CD4-positive, alpha-beta memory T cell (primary cell): ENCODE data around the gene VLDLR. TPM values are rescaled to one million over a fixed set of nuclear protein-coding genes. Genes with fewer than 3 reads are reported as not detected.

Source experiments
- CTCF ChIA-PET: fragments of 350-600 bp; sonication (Branson Sonifier 250); formaldehyde crosslinking; loops from one replicate; lab custom pipeline; 2021; ENCODE audit warnings: inconsistent platforms; ENCODE audit not compliant: partially characterized antibody; lab: Charles Lee
- POLR2A ChIA-PET: fragments of 350-600 bp; sonication (Branson Sonifier 250); formaldehyde crosslinking; loops from one replicate; lab custom pipeline; 2021; ENCODE audit not compliant: partially characterized antibody; lab: Charles Lee
- DNase-seq, 5 donors: peaks; one replicate each; pipeline versions ENCODE4 v3.0.0 to v3.0.0-alpha.2; 2020 to 2022; ENCODE audit warnings: mixed read lengths in 1 of 5
- H3K27ac ChIP-seq: one replicate; pipeline ENCODE4 v1.7.0; 2013; ENCODE audit warnings: low read depth, low read length
- H3K27me3 ChIP-seq: 2 replicates; pipeline ENCODE4 v1.7.0; 2013; ENCODE audit warnings: mild to moderate bottlenecking, low read length, moderate library complexity; ENCODE audit not compliant: insufficient read depth
- H3K36me3 ChIP-seq: 2 replicates; pipeline ENCODE4 v1.7.0; 2013; ENCODE audit warnings: mild to moderate bottlenecking, low read length, moderate library complexity; ENCODE audit not compliant: insufficient read depth
- H3K4me1 ChIP-seq: 2 replicates; pipeline ENCODE4 v1.7.0; 2013; ENCODE audit warnings: mild to moderate bottlenecking, low read length, moderate library complexity; ENCODE audit not compliant: insufficient read depth
- H3K4me3 ChIP-seq, 2 donors: one replicate each; pipeline ENCODE4 v1.7.0; 2013; ENCODE audit warnings: low read length in 2 of 2, mild to moderate bottlenecking in 1 of 2
- H3K9me3 ChIP-seq, 2 donors: one replicate each; pipeline ENCODE4 v1.7.0; 2013; ENCODE audit warnings: low read length in 2 of 2, control low read depth in 1 of 2; ENCODE audit not compliant: control insufficient read depth in 1 of 2
- H3K27ac Mint-ChIP-seq, 7 donors: one replicate each; pipeline ENCODE4 v1.8.0; 2020 to 2021; ENCODE audit warnings: mixed read lengths in 7 of 7, mild to moderate bottlenecking in 6 of 7, inconsistent platforms in 3 of 7, moderate library complexity in 3 of 7
- H3K27me3 Mint-ChIP-seq, 2 donors: one replicate each; pipeline ENCODE4 v1.8.0; 2020 to 2021; ENCODE audit warnings: mixed read lengths in 2 of 2
- H3K36me3 Mint-ChIP-seq, 2 donors: one replicate each; pipeline ENCODE4 v1.8.0; 2020 to 2021; ENCODE audit warnings: mixed read lengths in 2 of 2, inconsistent platforms in 1 of 2, mild to moderate bottlenecking in 1 of 2
- H3K4me1 Mint-ChIP-seq, 4 donors: one replicate each; pipeline ENCODE4 v1.8.0; 2020 to 2021; ENCODE audit warnings: mixed read lengths in 4 of 4, mild to moderate bottlenecking in 1 of 4
- H3K4me3 Mint-ChIP-seq, 8 donors: one replicate each; pipeline ENCODE4 v1.8.0; 2020 to 2021; ENCODE audit warnings: mixed read lengths in 8 of 8, mild to moderate bottlenecking in 7 of 8, moderate library complexity in 6 of 8, inconsistent platforms in 3 of 8
- H3K9me3 Mint-ChIP-seq, 8 donors: one replicate each; pipeline ENCODE4 v1.8.0; 2020 to 2021; ENCODE audit warnings: mixed read lengths in 8 of 8, mild to moderate bottlenecking in 5 of 8, inconsistent platforms in 3 of 8, moderate library complexity in 1 of 8
- intact Hi-C: fragments of 100-400 bp; cut with micrococcal nuclease; formaldehyde crosslinking; loops from one replicate; pipeline ENCODE4 v1.15.1; 2023
- polyA plus RNA-seq, 2 donors: library from polyadenylated mRNA; unstranded; fragments of 300-500 nt; fragmentation: Illumina TruSeq; gene quantifications; one replicate each; pipeline ENCODE4 v1.2.3, GENCODE V29; 2021
- total RNA-seq, 2 experiments: library from RNA; stranded (reverse); gene quantifications; one replicate each; pipeline ENCODE4 v1.2.3, GENCODE V29; 2021

Gene VLDLR
- total and polyA plus RNA-seq, 4 experiments from 2014 or later: 0.07 to 0.50 (median 0.26) TPM

GRCh38 chr9:2622461-2623287 is 1.1 kb downstream of the VLDLR start:
- Histone ChIP-seq H3K27ac (no peak overlapping the region), H3K9me3 (no peaks in the 10 kb centered on the region), H3K4me3 (peak overlapping the region in 1 of 2 donors; percentile 15), H3K27me3 (peaks cover 13% of the 10 kb centered on the region), H3K36me3 (no peaks in the 10 kb centered on the region), H3K4me1 (peaks cover 18% of the 10 kb centered on the region)
- peak overlapping the region in 2 of 7 donors; percentile 57 to 74 for H3K27ac Mint-ChIP-seq
- H3K4me3 Mint-ChIP-seq: peak overlapping the region; percentile 82 to 90 (median 84)
- CTCF ChIA-PET: no interaction called here
- intact Hi-C loops: loop anchor here (2.0 kb wide), 1 partner anchor 34 kb away; no protein-coding TSS in a partner anchor
- H3K27me3 Mint-ChIP-seq: peaks cover 33 to 38% of the 10 kb centered on the region in 2 donors
- POLR2A ChIA-PET: no interaction called here
- peak in 3 of 5 donors; percentile 2 to 9 (median 6) for DNase-seq
- no peaks in the 10 kb centered on the region for H3K36me3 Mint-ChIP-seq
- H3K9me3 Mint-ChIP-seq: peaks cover 0 to 2% (median 0%) of the 10 kb centered on the region in 8 donors
- H3K4me1 Mint-ChIP-seq: peaks cover 10 to 29% (median 15%) of the 10 kb centered on the region in 4 donors

- no peaks in the 10 kb centered on the region for H3K9me3 ChIP-seq
- ChIA-PET CTCF (no interaction called here), POLR2A (no interaction called here)
- no peaks in the 10 kb centered on the region for H3K36me3 ChIP-seq
- peaks cover 18% of the 10 kb centered on the region for H3K4me1 ChIP-seq
- Mint-ChIP-seq H3K27me3 (peaks cover 33% of the 10 kb centered on the region in 2 donors), H3K4me3 (peak overlapping the region; percentile 52 to 88 (median 82)), H3K27ac (no peak overlapping the region), H3K36me3 (no peaks in the 10 kb centered on the region), H3K4me1 (peaks cover 10 to 29% (median 15%) of the 10 kb centered on the region in 4 donors), H3K9me3 (no peaks in the 10 kb centered on the region)
- intact Hi-C loops: loop anchor here (2.0 kb wide), 1 partner anchor 33 kb away; no protein-coding TSS in a partner anchor
- H3K27me3 ChIP-seq: peaks cover 13% of the 10 kb centered on the region
- DNase-seq: no peak
- H3K27ac ChIP-seq: no peak overlapping the region
- H3K4me3 ChIP-seq: no peak overlapping the region
Observed at GRCh38 chr9:2623288-2624050, 1.9 kb downstream of the VLDLR start.

GRCh38 chr9:2624051-2624682 is 2.6 kb downstream of the VLDLR start:
- Mint-ChIP-seq H3K4me1 (peaks cover 10 to 29% (median 15%) of the 10 kb centered on the region in 4 donors), H3K36me3 (no peaks in the 10 kb centered on the region), H3K9me3 (no peaks in the 10 kb centered on the region), H3K27me3 (peaks cover 33 to 35% of the 10 kb centered on the region in 2 donors), H3K4me3 (peak overlapping the region in 2 of 8 donors; percentile 32 to 76), H3K27ac (no peak overlapping the region)
- no peak for DNase-seq
- Histone ChIP-seq H3K4me1 (peaks cover 18% of the 10 kb centered on the region), H3K27me3 (peaks cover 13% of the 10 kb centered on the region), H3K27ac (no peak overlapping the region), H3K9me3 (no peaks in the 10 kb centered on the region), H3K4me3 (no peak overlapping the region), H3K36me3 (no peaks in the 10 kb centered on the region)
- intact Hi-C loops: no loop called here
- CTCF ChIA-PET: no interaction called here
- POLR2A ChIA-PET: no interaction called here

- H3K4me3 ChIP-seq: no peak overlapping the region
- intact Hi-C loops: no loop called here
- no peak overlapping the region for H3K27ac ChIP-seq
- H3K36me3 ChIP-seq: no peaks in the 10 kb centered on the region
- CTCF ChIA-PET: no interaction called here
- H3K27me3 ChIP-seq: peaks cover 13% of the 10 kb centered on the region
- H3K27me3 Mint-ChIP-seq: peaks cover 29 to 35% of the 10 kb centered on the region in 2 donors
- H3K27ac Mint-ChIP-seq: no peak overlapping the region
- POLR2A ChIA-PET: no interaction called here
- no peak overlapping the region for H3K4me3 Mint-ChIP-seq
- no peaks in the 10 kb centered on the region for H3K9me3 Mint-ChIP-seq
- H3K9me3 ChIP-seq: no peaks in the 10 kb centered on the region
- peaks cover 18% of the 10 kb centered on the region for H3K4me1 ChIP-seq
- H3K4me1 Mint-ChIP-seq: peaks cover 9 to 29% (median 15%) of the 10 kb centered on the region in 4 donors
- H3K36me3 Mint-ChIP-seq: no peaks in the 10 kb centered on the region
- DNase-seq: no peak
Observed at GRCh38 chr9:2625427-2625826, 3.8 kb downstream of the VLDLR start.

- CTCF ChIA-PET: interaction anchor here (1.0 to 1.8 kb wide), 2 partner anchors 10 to 11 kb away, joined by 3 to 4 read pairs; no protein-coding TSS in a partner anchor
- H3K4me1 Mint-ChIP-seq: peaks cover 0 to 7% (median 0%) of the 10 kb centered on the region in 4 donors
Observed at GRCh38 chr9:2628919-2629318, 7.3 kb downstream of the VLDLR start.

GRCh38 chr9:2630158-2630557 is 8.6 kb downstream of the VLDLR start:
- intact Hi-C loops: no loop called here
- no peaks in the 10 kb centered on the region for H3K36me3 Mint-ChIP-seq
- H3K27me3 ChIP-seq: no peaks in the 10 kb centered on the region
- no peaks in the 10 kb centered on the region for H3K4me1 ChIP-seq
- H3K9me3 Mint-ChIP-seq: peaks cover 0 to 2% (median 0%) of the 10 kb centered on the region in 8 donors
- no peak overlapping the region for H3K27ac Mint-ChIP-seq
- no peaks in the 10 kb centered on the region for H3K9me3 ChIP-seq
- no peak overlapping the region for H3K4me3 ChIP-seq
- H3K4me3 Mint-ChIP-seq: no peak overlapping the region
- H3K36me3 ChIP-seq: no peaks in the 10 kb centered on the region
- H3K27me3 Mint-ChIP-seq: peaks cover 4 to 13% of the 10 kb centered on the region in 2 donors
- H3K27ac ChIP-seq: no peak overlapping the region
- ChIA-PET POLR2A (no interaction called here), CTCF (no interaction called here)
- H3K4me1 Mint-ChIP-seq: no peaks in the 10 kb centered on the region
- no peak for DNase-seq

More at GRCh38 chr9:2628919-2629318, 7.3 kb downstream of the VLDLR start:
- Mint-ChIP-seq H3K27ac (no peak overlapping the region), H3K9me3 (peaks cover 0 to 2% (median 0%) of the 10 kb centered on the region in 8 donors), H3K4me3 (no peak overlapping the region), H3K36me3 (no peaks in the 10 kb centered on the region), H3K27me3 (peaks cover 15 to 23% of the 10 kb centered on the region in 2 donors)
- DNase-seq: no peak
- Histone ChIP-seq H3K27ac (no peak overlapping the region), H3K4me1 (no peaks in the 10 kb centered on the region), H3K4me3 (no peak overlapping the region), H3K27me3 (peaks cover 3% of the 10 kb centered on the region), H3K9me3 (no peaks in the 10 kb centered on the region), H3K36me3 (no peaks in the 10 kb centered on the region)
- intact Hi-C loops: no loop called here
- POLR2A ChIA-PET: no interaction called here
